Body of pancreas (tissue), 4 donors: ENCODE data around the gene CACNA1C.

ENCODE experiments used
- POLR2A ChIP-seq, 3 donors: fragments of 450-650 bp; IDR thresholded peaks; one replicate each; pipeline ENCODE4 v1.6.1; 2016; ENCODE audit warnings: antibody characterized with exemption in 3 of 3, mild to moderate bottlenecking in 2 of 3
- TF ChIP-seq, protein P1 (sequence below), 7 experiments: fragments of 450-650 bp in 4 of 7; fragments of 200-600 bp in 3 of 7; sonication (generic) in 3 of 7; IDR thresholded peaks; one replicate each; pipeline ENCODE4 v1.5.1; 2016 to 2019; ENCODE audit warnings: antibody characterized with exemption in 7 of 7

DNA sequence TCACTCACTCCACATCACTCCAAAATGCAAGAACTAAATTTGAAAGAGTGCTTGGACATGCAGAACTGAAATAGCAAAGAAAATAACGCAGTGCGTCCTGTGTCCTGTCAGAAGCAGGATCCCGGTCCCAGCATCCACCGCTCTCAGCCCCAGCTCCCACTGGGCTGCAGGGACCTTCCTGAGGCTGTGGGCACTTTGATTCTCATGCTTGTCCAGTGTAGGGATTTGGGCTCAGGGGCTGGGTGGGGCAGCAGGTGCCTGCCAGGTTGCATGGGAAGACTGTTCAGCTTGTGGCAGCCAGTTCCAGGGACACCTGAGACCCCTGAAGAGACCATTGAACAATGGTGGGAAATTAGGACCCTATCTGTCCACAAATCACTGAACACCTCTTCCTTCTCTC is 602.0 kb downstream of the CACNA1C start:
- TF ChIP-seq, protein P1, sequence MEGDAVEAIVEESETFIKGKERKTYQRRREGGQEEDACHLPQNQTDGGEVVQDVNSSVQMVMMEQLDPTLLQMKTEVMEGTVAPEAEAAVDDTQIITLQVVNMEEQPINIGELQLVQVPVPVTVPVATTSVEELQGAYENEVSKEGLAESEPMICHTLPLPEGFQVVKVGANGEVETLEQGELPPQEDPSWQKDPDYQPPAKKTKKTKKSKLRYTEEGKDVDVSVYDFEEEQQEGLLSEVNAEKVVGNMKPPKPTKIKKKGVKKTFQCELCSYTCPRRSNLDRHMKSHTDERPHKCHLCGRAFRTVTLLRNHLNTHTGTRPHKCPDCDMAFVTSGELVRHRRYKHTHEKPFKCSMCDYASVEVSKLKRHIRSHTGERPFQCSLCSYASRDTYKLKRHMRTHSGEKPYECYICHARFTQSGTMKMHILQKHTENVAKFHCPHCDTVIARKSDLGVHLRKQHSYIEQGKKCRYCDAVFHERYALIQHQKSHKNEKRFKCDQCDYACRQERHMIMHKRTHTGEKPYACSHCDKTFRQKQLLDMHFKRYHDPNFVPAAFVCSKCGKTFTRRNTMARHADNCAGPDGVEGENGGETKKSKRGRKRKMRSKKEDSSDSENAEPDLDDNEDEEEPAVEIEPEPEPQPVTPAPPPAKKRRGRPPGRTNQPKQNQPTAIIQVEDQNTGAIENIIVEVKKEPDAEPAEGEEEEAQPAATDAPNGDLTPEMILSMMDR (IDR thresholded peaks at IDR 0.05): no peak
- no peak for TF ChIP-seq POLR2A (IDR thresholded peaks at IDR 0.05)
